ENCODE measurements around the gene ROR1.

ROR1 gene

DNA sequence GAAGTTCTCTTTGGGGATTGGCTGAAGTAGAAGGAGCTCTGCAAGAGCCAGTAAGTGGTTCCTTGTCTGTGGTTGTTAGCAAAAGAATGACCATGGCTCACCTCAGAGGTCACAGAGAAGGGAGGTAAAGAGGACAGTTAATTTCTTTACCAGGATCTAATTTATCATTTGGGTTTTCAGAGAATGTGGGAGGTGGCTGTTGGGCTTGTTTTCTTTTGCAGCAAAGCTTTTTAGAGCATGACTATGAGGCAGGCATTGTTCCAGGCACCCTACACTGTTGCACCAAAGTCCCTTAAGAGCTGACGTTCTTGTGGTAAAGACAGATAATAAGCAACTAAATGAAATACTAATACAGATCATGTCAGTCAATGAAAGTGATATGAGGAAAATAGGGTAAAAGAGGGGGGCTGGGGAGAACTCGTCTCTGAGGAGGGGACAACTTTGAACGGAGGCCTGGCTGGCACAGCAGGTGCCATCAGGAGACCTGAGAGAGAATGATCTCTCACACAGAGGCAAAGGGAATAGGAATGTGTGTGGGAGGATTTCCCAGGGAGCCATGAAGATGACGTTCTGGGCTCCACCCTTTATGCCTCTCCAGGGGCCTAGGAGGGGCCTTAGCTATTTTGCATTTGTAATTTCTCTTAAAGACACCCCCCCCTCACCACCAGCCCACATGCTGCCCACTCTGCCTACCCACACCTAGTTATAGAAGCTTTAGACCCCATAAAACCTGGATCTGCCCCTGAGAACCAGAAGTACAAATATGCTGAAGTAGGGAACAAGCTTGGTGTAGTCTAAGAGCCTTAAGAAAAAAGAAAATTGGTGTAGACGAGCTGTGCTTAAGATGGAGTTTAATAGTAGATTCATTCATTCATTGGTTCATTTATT lies 177.5 kb downstream of the ROR1 start:
- Histone ChIP-seq H3K27ac (ENCODE audit: low read depth, low read length) (no peak overlapping the region), H3K9ac (ENCODE audit: low read length) (no peak overlapping the region), H3K36me3 (ENCODE audit: control insufficient read depth, insufficient read depth, low read length) (no peaks in the 10 kb centered on the region), H3K4me3 (ENCODE audit: low read length) (no peak overlapping the region), H3K4me1 (ENCODE audit: control insufficient read depth, insufficient read depth, low read length) (no peaks in the 10 kb centered on the region), H3K27me3 (ENCODE audit: control insufficient read depth, insufficient read depth, low read length) (no peaks in the 10 kb centered on the region)

DNA sequence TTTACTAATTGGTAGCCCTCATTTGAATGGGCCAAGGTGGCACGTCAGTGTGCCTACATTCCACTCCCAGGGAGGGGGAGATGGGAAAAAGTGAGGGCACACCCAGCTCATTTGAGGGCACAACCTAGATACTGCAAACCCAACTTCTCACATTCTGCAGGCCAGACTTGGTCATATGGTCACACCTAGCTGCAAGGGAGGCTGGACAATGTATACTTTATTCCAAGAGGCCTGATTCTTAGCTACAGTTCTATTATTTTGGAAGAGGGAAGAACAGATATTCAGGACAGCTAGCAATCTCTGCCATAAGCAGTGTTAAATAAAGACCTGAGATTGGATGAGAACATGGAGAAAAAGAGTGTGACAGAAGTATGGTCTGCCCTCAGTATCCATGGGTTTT lies 180.4 kb downstream of the ROR1 start:
- Histone ChIP-seq H3K27me3 (ENCODE audit: control insufficient read depth, insufficient read depth, low read length) (no peaks in the 10 kb centered on the region), H3K4me3 (ENCODE audit: low read length) (no peak overlapping the region), H3K9ac (ENCODE audit: low read length) (no peak overlapping the region), H3K36me3 (ENCODE audit: control insufficient read depth, insufficient read depth, low read length) (no peaks in the 10 kb centered on the region), H3K27ac (ENCODE audit: low read depth, low read length) (no peak overlapping the region), H3K4me1 (ENCODE audit: control insufficient read depth, insufficient read depth, low read length) (no peaks in the 10 kb centered on the region)

DNA sequence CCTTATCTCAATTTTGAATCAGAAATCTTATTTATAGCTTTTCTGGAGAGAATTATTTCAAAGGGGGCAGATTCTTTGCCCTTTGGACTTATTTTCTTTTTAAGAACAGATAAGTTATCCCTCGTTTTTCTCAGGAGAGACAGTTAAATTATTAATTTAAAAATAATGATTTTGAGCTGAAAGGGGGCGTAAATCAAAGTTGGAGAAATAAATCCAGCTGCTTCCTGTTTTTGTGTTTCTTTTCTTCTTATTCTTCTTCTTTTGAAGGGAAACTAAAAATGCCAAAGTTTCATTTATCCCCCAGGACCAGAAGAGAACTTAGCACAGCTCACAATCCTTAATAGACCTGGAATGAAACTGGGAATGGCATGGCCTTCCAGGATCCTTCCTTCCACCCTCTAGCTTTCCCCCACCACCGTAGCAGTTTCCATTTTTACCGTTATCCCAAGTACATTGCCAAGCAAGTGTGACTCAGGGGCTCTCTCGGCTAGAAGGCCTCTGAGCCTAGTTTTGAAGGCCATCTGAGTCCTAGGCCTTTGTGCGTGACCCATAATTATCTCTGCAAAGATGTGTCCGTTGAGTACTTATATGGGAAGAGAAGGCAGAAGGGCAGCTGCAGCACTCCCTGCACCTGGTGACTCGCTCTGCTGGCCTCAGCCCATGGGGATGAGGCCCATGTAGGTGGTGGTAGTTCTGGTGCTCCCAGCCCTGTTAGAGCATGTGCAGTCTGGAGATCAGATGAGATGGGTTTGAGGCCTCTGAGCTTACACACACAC lies 181.7 kb downstream of the ROR1 start:
- Histone ChIP-seq H3K27ac (ENCODE audit: low read depth, low read length) (no peak overlapping the region), H3K4me1 (ENCODE audit: control insufficient read depth, insufficient read depth, low read length) (no peaks in the 10 kb centered on the region), H3K4me3 (ENCODE audit: low read length) (no peak overlapping the region), H3K9ac (ENCODE audit: low read length) (no peak overlapping the region), H3K27me3 (ENCODE audit: control insufficient read depth, insufficient read depth, low read length) (no peaks in the 10 kb centered on the region), H3K36me3 (ENCODE audit: control insufficient read depth, insufficient read depth, low read length) (no peaks in the 10 kb centered on the region)

DNA sequence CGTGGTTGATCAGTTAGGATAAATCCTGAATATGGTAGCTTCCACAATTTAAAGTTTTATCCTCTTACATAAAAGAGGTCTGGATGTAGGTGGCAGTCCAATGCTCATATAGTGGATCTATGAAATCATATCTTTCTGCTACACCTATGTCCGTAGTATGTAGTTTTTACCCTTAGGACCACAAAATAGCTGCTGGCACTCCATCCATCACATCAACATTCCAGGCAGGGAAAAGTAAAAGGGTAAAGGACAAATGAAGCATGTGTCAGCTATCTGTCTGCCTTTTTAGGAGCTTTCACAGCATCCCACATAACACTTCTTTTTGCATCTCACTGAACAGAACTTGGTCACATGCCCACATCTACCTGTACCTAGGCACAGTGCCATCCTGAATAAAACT lies 184.7 kb downstream of the ROR1 start:
- Histone ChIP-seq H3K27ac (ENCODE audit: low read depth, low read length) (no peak overlapping the region), H3K27me3 (ENCODE audit: control insufficient read depth, insufficient read depth, low read length) (no peaks in the 10 kb centered on the region), H3K4me1 (ENCODE audit: control insufficient read depth, insufficient read depth, low read length) (no peaks in the 10 kb centered on the region), H3K36me3 (ENCODE audit: control insufficient read depth, insufficient read depth, low read length) (no peaks in the 10 kb centered on the region), H3K9ac (ENCODE audit: low read length) (no peak overlapping the region), H3K4me3 (ENCODE audit: low read length) (no peak overlapping the region)

DNA sequence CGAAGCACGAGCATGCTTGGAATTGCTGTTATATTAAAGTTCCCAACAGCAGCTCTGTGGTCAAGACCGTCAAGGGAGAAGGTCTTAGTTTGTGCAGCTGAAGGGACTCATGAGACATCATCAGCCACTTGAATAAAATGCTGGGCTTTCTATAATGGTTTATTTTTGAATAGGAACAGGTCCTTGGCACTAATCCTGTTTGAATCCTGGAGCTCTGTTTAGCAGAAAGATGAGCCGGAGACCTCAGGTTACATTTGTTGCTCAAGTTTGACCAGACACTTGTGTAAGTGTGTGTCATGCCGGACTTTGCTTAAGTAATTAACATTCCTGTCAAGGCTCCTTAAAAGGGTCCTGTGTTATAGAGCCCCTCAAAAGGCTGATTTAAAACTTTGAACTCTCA lies 186.5 kb downstream of the ROR1 start:
- Histone ChIP-seq H3K4me1 (ENCODE audit: control insufficient read depth, insufficient read depth, low read length) (no peaks in the 10 kb centered on the region), H3K27me3 (ENCODE audit: control insufficient read depth, insufficient read depth, low read length) (no peaks in the 10 kb centered on the region), H3K4me3 (ENCODE audit: low read length) (no peak overlapping the region), H3K36me3 (ENCODE audit: control insufficient read depth, insufficient read depth, low read length) (no peaks in the 10 kb centered on the region), H3K27ac (ENCODE audit: low read depth, low read length) (no peak overlapping the region), H3K9ac (ENCODE audit: low read length) (no peak overlapping the region)

DNA sequence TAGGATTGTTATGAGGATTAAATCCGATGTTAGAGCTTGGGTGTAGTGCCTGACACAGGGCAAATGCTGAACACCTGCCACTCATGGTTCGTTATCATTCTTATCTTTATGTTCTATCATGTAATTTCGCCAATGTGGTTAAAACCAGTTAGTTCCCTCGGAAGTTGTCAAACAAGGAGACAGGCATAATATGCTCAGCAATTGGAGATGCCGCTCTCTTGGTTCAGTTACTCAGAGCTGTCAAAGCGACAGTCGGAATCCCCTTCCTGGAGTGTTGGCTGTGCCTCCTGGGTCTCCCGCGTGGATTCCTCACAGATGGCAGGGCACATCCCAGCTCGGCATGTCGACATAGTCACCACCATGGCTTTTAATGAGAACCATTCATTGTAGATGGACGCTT lies 192.2 kb downstream of the ROR1 start:
- Histone ChIP-seq H3K4me3 (ENCODE audit: low read length) (no peak overlapping the region), H3K9ac (ENCODE audit: low read length) (no peak overlapping the region), H3K27me3 (ENCODE audit: control insufficient read depth, insufficient read depth, low read length) (no peaks in the 10 kb centered on the region), H3K4me1 (ENCODE audit: control insufficient read depth, insufficient read depth, low read length) (peaks cover 3% of the 10 kb centered on the region), H3K27ac (ENCODE audit: low read depth, low read length) (no peak overlapping the region), H3K36me3 (ENCODE audit: control insufficient read depth, insufficient read depth, low read length) (no peaks in the 10 kb centered on the region)

DNA sequence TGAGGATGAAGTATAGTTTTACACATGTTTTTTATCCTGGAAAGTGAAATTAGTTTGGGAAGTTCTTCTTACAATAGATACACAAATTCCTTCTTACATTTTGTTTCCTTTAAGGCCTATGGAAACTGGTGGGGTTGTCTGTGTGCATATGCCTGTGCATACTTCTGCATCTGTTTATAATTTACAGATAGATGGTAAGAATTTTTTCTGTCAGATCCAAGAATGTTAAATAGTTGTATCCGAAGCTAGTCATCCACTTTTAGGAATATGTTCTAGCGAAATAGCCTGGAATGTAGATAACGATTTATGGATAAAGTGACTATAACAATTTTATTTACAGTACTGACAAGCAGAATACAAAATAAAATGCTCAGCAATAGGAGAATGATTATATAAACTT lies 194.1 kb downstream of the ROR1 start:
- Histone ChIP-seq H3K9ac (ENCODE audit: low read length) (no peak overlapping the region), H3K4me3 (ENCODE audit: low read length) (no peak overlapping the region), H3K4me1 (ENCODE audit: control insufficient read depth, insufficient read depth, low read length) (peaks cover 3% of the 10 kb centered on the region), H3K27me3 (ENCODE audit: control insufficient read depth, insufficient read depth, low read length) (no peaks in the 10 kb centered on the region), H3K27ac (ENCODE audit: low read depth, low read length) (no peak overlapping the region), H3K36me3 (ENCODE audit: control insufficient read depth, insufficient read depth, low read length) (no peaks in the 10 kb centered on the region)

DNA sequence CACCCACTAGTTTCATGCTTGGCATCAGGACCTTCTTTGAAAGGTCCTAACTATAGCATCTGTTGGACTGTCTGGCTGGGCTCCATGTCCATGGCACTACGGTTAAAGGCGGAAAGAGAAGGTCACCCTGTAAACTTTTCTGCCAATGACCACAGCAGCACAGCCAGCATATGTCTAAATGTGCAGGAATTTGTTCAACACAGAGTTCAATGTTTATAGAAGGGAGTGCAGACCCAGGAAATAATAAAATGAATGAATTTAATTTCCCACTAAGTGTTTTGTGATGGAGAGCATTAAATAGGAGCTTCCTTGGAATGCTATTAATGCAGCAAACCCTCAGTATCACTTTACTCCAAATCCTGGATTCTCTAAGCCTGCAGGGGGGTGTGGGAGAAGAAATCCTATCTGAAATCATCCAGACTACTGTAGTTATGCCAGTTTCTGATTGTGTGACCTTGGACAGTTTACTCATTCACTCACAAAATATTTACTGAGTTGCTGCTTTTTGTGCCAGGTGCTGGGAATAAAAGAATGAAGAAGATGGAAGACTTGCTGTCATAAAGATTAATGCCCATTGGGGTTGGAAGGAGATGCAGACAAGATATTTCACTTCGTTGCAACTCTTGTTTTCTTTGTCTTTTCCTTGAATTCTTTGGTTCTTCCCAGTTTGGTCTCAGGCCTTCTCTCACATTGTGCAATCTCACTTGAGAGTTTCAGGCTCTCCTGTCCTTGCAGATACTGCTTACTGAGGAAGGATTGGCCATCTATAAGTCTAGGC lies 195.0 kb downstream of the ROR1 start:
- Histone ChIP-seq H3K9ac (ENCODE audit: low read length) (no peak overlapping the region), H3K36me3 (ENCODE audit: control insufficient read depth, insufficient read depth, low read length) (no peaks in the 10 kb centered on the region), H3K4me1 (ENCODE audit: control insufficient read depth, insufficient read depth, low read length) (peaks cover 3% of the 10 kb centered on the region), H3K27ac (ENCODE audit: low read depth, low read length) (no peak overlapping the region), H3K4me3 (ENCODE audit: low read length) (no peak overlapping the region), H3K27me3 (ENCODE audit: control insufficient read depth, insufficient read depth, low read length) (no peaks in the 10 kb centered on the region)

DNA sequence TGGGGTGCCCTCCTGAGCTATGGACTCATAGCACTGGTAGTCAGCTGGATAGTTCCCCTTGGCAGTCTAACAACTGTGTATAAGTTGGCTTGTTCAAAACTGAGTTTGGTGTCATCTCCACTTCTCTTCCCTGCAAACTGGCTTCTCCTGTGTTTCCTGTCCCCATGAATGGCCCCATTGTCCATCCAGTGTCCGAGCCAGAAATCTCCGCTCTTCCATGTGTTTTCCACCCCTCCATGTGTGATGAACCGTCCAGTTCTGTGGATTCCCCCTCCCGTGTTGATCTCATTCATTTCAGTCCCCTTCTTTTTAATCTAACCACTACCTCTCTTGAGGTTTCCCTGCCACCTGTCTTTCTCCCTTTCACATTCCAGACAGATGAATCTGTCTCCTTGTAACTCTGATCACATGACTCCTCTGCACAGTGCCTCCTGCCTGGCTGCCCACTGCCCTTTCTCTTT lies 195.7 kb downstream of the ROR1 start:
- Histone ChIP-seq H3K4me3 (ENCODE audit: low read length) (no peak overlapping the region), H3K9ac (ENCODE audit: low read length) (no peak overlapping the region), H3K4me1 (ENCODE audit: control insufficient read depth, insufficient read depth, low read length) (peaks cover 3% of the 10 kb centered on the region), H3K27me3 (ENCODE audit: control insufficient read depth, insufficient read depth, low read length) (no peaks in the 10 kb centered on the region), H3K27ac (ENCODE audit: low read depth, low read length) (no peak overlapping the region), H3K36me3 (ENCODE audit: control insufficient read depth, insufficient read depth, low read length) (no peaks in the 10 kb centered on the region)

DNA sequence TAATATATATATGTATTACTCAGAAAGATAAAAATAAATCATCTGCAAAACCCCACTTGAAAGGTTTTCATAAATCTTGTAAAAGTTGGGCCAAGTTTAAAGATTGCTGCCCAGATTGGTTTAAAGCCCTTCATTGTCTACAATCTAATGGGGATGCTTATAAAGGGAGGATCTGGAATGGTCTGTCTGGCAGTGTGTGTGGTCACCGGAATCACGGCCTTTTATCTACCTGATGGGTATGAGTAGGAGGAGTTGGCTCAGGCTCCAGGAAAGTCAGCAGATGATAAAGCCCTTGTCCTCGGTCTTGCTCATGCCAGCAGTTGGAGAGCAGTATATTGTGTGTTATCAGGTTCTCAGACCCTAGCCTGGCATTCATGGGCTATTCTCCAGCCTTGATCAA lies 197.7 kb downstream of the ROR1 start:
- Histone ChIP-seq H3K36me3 (ENCODE audit: control insufficient read depth, insufficient read depth, low read length) (no peaks in the 10 kb centered on the region), H3K4me3 (ENCODE audit: low read length) (no peak overlapping the region), H3K4me1 (ENCODE audit: control insufficient read depth, insufficient read depth, low read length) (peaks cover 3% of the 10 kb centered on the region), H3K27me3 (ENCODE audit: control insufficient read depth, insufficient read depth, low read length) (no peaks in the 10 kb centered on the region), H3K9ac (ENCODE audit: low read length) (no peak overlapping the region), H3K27ac (ENCODE audit: low read depth, low read length) (no peak overlapping the region)

DNA sequence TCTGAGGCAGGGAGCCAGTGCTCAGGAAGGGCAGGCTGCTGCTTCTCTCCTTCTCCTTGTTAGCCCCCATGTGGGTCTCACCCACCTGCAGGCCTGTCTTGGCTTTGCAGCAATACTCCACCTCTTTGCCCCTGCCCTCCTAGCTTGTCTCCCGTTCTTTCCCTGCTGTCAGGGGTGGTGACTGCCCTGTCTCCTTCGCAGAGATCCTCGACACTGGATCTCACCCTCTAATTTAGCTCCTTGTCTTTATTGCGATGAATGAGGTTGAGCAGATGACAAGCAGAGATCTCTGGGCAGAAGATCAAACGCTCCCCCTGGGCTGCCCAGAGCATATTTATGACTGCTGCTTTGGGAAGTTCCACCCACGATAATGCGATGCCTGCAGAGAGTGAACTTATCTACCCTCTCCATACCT lies 199.2 kb downstream of the ROR1 start:
- H3K4me3 ChIP-seq (ENCODE audit: low read length), result no peak overlapping the region
- no peaks in the 10 kb centered on the region for H3K27me3 ChIP-seq (ENCODE audit: control insufficient read depth, insufficient read depth, low read length)
- H3K27ac ChIP-seq (ENCODE audit: low read depth, low read length), result no peak overlapping the region
- peaks cover 3% of the 10 kb centered on the region for H3K4me1 ChIP-seq (ENCODE audit: control insufficient read depth, insufficient read depth, low read length)
- H3K36me3 ChIP-seq (ENCODE audit: control insufficient read depth, insufficient read depth, low read length), result no peaks in the 10 kb centered on the region
- no peak overlapping the region for H3K9ac ChIP-seq (ENCODE audit: low read length)

DNA sequence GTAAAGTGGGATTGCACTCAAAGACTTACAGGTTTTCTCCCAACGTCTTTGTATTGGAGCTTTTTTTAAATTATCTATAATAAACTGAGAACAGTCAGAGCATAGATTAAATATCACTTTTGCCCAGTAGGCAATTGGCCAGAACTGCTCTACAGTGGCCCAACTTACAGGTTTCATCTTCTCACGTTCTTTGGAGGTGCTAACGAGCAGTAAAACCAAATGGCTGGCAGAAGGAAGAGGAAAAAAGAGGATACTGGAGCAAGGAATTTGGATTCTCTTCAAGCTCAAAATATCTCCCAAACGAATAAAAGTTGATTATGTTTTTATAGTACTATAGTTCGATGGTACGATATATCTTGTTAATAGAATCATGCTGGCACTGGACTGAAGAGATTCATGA lies 201.1 kb downstream of the ROR1 start:
- no peak overlapping the region for H3K4me3 ChIP-seq (ENCODE audit: low read length)
- H3K4me1 ChIP-seq (ENCODE audit: control insufficient read depth, insufficient read depth, low read length), result no peaks in the 10 kb centered on the region
- no peaks in the 10 kb centered on the region for H3K36me3 ChIP-seq (ENCODE audit: control insufficient read depth, insufficient read depth, low read length)
- no peaks in the 10 kb centered on the region for H3K27me3 ChIP-seq (ENCODE audit: control insufficient read depth, insufficient read depth, low read length)
- no peak overlapping the region for H3K9ac ChIP-seq (ENCODE audit: low read length)
- no peak overlapping the region for H3K27ac ChIP-seq (ENCODE audit: low read depth, low read length)
